Measurements from ENCODE around the gene AK9. TPM values are rescaled to one million over a fixed set of nuclear protein-coding genes. Genes with fewer than 3 reads are reported as not detected.
"Not testable (repeated sequence)": the region's sequence is repeated elsewhere in the genome, so short reads cannot be mapped to it uniquely, and the experiment has no call there.

The AK9 gene
- total and polyA plus RNA-seq, 4 donors = 1.1 to 5.3 (median 3.8) TPM

DNA sequence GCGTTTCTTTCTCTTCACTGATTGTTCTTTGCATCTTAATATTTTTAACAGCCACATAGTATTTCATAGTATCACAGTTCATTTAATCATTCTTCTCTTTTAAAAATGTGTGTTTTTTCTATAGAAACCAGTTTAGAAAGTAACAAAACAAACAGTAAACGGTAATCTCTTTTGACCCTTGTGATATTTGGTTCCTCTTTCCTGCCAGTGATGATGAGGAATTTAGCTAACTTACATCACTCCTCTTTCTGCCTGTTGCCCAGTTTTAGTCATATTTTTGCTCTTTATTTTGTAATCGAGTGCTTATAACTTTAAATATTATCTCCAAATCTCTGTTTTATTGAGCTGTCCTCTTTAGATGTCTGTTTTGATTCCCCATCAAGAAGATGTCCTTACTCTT, 169.9 kb downstream of the AK9 start (continued):
- TF ChIP-seq, protein P1, sequence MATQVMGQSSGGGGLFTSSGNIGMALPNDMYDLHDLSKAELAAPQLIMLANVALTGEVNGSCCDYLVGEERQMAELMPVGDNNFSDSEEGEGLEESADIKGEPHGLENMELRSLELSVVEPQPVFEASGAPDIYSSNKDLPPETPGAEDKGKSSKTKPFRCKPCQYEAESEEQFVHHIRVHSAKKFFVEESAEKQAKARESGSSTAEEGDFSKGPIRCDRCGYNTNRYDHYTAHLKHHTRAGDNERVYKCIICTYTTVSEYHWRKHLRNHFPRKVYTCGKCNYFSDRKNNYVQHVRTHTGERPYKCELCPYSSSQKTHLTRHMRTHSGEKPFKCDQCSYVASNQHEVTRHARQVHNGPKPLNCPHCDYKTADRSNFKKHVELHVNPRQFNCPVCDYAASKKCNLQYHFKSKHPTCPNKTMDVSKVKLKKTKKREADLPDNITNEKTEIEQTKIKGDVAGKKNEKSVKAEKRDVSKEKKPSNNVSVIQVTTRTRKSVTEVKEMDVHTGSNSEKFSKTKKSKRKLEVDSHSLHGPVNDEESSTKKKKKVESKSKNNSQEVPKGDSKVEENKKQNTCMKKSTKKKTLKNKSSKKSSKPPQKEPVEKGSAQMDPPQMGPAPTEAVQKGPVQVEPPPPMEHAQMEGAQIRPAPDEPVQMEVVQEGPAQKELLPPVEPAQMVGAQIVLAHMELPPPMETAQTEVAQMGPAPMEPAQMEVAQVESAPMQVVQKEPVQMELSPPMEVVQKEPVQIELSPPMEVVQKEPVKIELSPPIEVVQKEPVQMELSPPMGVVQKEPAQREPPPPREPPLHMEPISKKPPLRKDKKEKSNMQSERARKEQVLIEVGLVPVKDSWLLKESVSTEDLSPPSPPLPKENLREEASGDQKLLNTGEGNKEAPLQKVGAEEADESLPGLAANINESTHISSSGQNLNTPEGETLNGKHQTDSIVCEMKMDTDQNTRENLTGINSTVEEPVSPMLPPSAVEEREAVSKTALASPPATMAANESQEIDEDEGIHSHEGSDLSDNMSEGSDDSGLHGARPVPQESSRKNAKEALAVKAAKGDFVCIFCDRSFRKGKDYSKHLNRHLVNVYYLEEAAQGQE (IDR thresholded peaks at IDR 0.05) = no peak
- TF ChIP-seq, protein P2, sequence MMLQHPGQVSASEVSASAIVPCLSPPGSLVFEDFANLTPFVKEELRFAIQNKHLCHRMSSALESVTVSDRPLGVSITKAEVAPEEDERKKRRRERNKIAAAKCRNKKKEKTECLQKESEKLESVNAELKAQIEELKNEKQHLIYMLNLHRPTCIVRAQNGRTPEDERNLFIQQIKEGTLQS (IDR thresholded peaks at IDR 0.05) = no peak
- no peak for TF ChIP-seq FOXA2 (IDR thresholded peaks at IDR 0.05)

DNA sequence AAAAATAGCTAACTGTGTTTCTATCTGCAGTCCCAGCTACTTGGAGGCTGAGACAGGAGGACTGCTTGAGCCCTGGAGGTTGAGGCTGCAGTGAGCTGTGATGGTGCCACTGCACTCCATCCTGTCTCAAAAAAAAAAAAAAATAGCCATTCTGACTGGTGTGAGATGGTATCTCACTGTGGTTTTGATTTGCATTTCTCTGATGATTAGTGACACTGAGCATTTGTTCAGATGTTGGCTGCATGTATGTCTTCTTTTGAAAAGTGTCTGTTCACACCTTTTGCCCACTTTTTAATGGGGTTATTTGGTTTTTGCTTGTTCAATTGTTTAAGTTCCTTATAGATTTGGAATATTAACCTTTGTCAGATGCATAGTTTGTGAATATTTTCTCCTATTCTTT, 171.4 kb downstream of the AK9 start:
- not testable (repeated sequence) for H3K4me1 ChIP-seq (ENCODE audit: control insufficient read depth in 4 of 4, insufficient read depth in 4 of 4, low read length in 3 of 4); H3K4me3 ChIP-seq (ENCODE audit: low read depth in 1 of 3, low read length in 3 of 3); H3K27me3 ChIP-seq (ENCODE audit: control insufficient read depth in 4 of 4, insufficient read depth in 4 of 4, low read length in 3 of 4)

DNA sequence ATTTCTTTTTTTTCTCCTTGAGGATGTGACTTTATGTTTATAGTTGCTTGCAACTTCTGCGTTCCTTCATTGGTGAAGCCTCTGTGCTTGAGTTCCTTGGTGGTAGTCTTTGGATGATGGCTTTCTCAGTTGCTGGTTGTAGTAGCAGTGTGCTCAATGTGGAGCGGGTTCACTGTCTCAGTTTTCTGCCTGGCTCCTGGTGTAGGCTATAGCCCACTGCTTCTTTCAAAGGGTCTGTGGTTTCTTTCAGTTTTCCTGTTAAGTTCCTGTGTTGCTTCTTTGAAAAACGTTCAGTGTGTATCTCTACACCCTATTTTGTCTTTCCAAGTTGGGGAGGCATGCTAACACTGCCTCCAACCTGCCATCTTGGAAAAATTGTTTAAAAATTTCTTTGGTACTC, 174.1 kb downstream of the AK9 start:
- 71% methylated on average over 3 of the region's 3 CpGs for WGBS
- no peaks in the 10 kb centered on the region for H3K27me3 ChIP-seq (ENCODE audit: control insufficient read depth in 4 of 4, insufficient read depth in 4 of 4, low read length in 3 of 4)
- H3K9ac ChIP-seq (ENCODE audit: low read depth in 1 of 2, low read length in 2 of 2) = no peak overlapping the region

More for the DNA sequence above, 171.4 kb downstream of the AK9 start:
- not testable (repeated sequence) for H3K9me3 ChIP-seq (ENCODE audit: control insufficient read depth in 4 of 4, low read length in 3 of 4); DNase-seq (ENCODE audit: low spot score); H3K9ac ChIP-seq (ENCODE audit: low read depth in 1 of 2, low read length in 2 of 2); H3K27ac ChIP-seq (ENCODE audit: low read depth in 1 of 2, low read length in 2 of 2); H3K36me3 ChIP-seq (ENCODE audit: control insufficient read depth in 4 of 4, insufficient read depth in 3 of 4, low read depth in 1 of 4, low read length in 3 of 4)

More for the DNA sequence above, 174.1 kb downstream of the AK9 start:
- Histone ChIP-seq H3K36me3 (ENCODE audit: control insufficient read depth in 4 of 4, insufficient read depth in 3 of 4, low read depth in 1 of 4, low read length in 3 of 4) (no peaks in the 10 kb centered on the region), H3K27ac (ENCODE audit: low read depth in 1 of 2, low read length in 2 of 2) (no peak overlapping the region), H3K4me3 (ENCODE audit: low read depth in 1 of 3, low read length in 3 of 3) (no peak overlapping the region), H3K9me3 (ENCODE audit: control insufficient read depth in 4 of 4, low read length in 3 of 4) (no peaks in the 10 kb centered on the region), H3K4me1 (ENCODE audit: control insufficient read depth in 4 of 4, insufficient read depth in 4 of 4, low read length in 3 of 4) (no peaks in the 10 kb centered on the region)
- DNase-seq (ENCODE audit: low spot score) = no peak
- no peak for TF ChIP-seq EGR1 (IDR thresholded peaks at IDR 0.05; ENCODE audit: low read depth in 2 of 2)
- no peak for TF ChIP-seq FOXA2 (IDR thresholded peaks at IDR 0.05)
- no peak for TF ChIP-seq GABPA (IDR thresholded peaks at IDR 0.05 in 1 of 2, conservative IDR thresholded peaks at IDR 0.05 in 1 of 2)
- no peak for TF ChIP-seq HNF4G (IDR thresholded peaks at IDR 0.05)
- TF ChIP-seq, protein P3, sequence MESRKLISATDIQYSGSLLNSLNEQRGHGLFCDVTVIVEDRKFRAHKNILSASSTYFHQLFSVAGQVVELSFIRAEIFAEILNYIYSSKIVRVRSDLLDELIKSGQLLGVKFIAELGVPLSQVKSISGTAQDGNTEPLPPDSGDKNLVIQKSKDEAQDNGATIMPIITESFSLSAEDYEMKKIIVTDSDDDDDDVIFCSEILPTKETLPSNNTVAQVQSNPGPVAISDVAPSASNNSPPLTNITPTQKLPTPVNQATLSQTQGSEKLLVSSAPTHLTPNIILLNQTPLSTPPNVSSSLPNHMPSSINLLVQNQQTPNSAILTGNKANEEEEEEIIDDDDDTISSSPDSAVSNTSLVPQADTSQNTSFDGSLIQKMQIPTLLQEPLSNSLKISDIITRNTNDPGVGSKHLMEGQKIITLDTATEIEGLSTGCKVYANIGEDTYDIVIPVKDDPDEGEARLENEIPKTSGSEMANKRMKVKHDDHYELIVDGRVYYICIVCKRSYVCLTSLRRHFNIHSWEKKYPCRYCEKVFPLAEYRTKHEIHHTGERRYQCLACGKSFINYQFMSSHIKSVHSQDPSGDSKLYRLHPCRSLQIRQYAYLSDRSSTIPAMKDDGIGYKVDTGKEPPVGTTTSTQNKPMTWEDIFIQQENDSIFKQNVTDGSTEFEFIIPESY (IDR thresholded peaks at IDR 0.05) = no peak
- TF ChIP-seq, protein P1 (IDR thresholded peaks at IDR 0.05) = no peak
- TF ChIP-seq, protein P4, sequence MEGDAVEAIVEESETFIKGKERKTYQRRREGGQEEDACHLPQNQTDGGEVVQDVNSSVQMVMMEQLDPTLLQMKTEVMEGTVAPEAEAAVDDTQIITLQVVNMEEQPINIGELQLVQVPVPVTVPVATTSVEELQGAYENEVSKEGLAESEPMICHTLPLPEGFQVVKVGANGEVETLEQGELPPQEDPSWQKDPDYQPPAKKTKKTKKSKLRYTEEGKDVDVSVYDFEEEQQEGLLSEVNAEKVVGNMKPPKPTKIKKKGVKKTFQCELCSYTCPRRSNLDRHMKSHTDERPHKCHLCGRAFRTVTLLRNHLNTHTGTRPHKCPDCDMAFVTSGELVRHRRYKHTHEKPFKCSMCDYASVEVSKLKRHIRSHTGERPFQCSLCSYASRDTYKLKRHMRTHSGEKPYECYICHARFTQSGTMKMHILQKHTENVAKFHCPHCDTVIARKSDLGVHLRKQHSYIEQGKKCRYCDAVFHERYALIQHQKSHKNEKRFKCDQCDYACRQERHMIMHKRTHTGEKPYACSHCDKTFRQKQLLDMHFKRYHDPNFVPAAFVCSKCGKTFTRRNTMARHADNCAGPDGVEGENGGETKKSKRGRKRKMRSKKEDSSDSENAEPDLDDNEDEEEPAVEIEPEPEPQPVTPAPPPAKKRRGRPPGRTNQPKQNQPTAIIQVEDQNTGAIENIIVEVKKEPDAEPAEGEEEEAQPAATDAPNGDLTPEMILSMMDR (IDR thresholded peaks at IDR 0.05; ENCODE audit: low read depth, low read length, missing input control) = no peak
- no peak for TF ChIP-seq YY1 (IDR thresholded peaks at IDR 0.05)
- no peak for TF ChIP-seq HNF4A (conservative IDR thresholded peaks at IDR 0.05)
- TF ChIP-seq NR2F2 (IDR thresholded peaks at IDR 0.05) = no peak
- TF ChIP-seq, protein P5, sequence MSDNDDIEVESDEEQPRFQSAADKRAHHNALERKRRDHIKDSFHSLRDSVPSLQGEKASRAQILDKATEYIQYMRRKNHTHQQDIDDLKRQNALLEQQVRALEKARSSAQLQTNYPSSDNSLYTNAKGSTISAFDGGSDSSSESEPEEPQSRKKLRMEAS (IDR thresholded peaks at IDR 0.05) = no peak
